Adipocyte (in vitro differentiated cells): ENCODE results near the gene HBB.

Source experiments
- DNase-seq: peaks from one replicate; pipeline ENCODE4 v3.0.0-alpha.2; 2015; ENCODE audit warnings: low read depth
- H3K27me3 ChIP-seq: replicated peaks from 2 replicates; pipeline ENCODE4 v1.7.0; 2013; ENCODE audit warnings: mild to moderate bottlenecking, low read length, moderate library complexity; ENCODE audit not compliant: control insufficient read depth, insufficient read depth
- H3K36me3 ChIP-seq: 2 replicates; pipeline ENCODE4 v1.7.0; 2013; ENCODE audit warnings: low read length, mild to moderate bottlenecking, moderate library complexity; ENCODE audit not compliant: control insufficient read depth, insufficient read depth, severe bottlenecking
- H3K4me1 ChIP-seq: 2 replicates; pipeline ENCODE4 v1.7.0; 2013; ENCODE audit warnings: mild to moderate bottlenecking, low read length, moderate library complexity; ENCODE audit not compliant: control insufficient read depth, insufficient read depth
- H3K4me3 ChIP-seq: 2 replicates; pipeline ENCODE4 v1.7.0; 2013; ENCODE audit warnings: mild to moderate bottlenecking, low read length, moderate library complexity
- H3K9ac ChIP-seq: 2 replicates; pipeline ENCODE4 v1.7.0; 2013; ENCODE audit warnings: mild to moderate bottlenecking, low read length, moderate library complexity
- H3K9me3 ChIP-seq: 2 replicates; pipeline ENCODE4 v1.7.0; 2013; ENCODE audit warnings: mild to moderate bottlenecking, low read length, moderate library complexity; ENCODE audit not compliant: control insufficient read depth

HBB gene

DNA sequence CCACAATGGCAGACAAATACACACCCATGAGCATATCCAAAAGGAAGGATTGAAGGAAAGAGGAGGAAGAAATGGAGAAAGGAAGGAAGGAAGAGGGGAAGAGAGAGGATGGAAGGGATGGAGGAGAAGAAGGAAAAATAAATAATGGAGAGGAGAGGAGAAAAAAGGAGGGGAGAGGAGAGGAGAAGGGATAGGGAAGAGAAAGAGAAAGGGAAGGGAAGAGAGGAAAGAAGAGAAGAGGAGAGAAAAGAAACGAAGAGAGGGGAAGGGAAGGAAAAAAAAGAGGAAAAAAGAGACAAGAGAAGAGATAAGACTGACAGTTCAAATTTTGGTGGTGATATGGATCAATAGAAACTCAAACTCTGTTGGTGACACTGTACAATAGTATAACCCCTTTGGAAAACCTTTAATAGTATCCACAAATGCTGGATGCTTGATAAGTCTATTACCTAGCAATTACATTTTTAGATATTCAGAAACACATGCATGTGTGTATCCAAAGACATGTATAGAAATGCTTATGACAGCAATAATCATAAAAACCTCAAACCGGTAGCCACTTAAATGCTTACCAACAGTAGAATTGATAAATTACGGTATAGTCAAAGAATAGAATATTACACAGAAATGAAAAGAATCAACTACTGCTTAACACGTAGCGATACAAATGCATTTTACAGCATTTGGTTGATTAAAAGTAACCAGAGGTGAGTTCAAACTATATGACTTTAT lies 8.7 kb upstream of the HBB start:
- Histone ChIP-seq H3K4me1 (no peaks in the 10 kb centered on the region), H3K9me3 (no peaks in the 10 kb centered on the region), H3K27me3 (no peaks in the 10 kb centered on the region), H3K36me3 (no peaks in the 10 kb centered on the region), H3K4me3 (no peak overlapping the region), H3K9ac (no peak overlapping the region)
- no peak for DNase-seq

- Histone ChIP-seq H3K9ac (no peak within 1 kb of the TSS), H3K4me1 (no peaks in the 10 kb centered on the region), H3K4me3 (no peak within 1 kb of the TSS), H3K27me3 (no peaks in the 10 kb centered on the region), H3K36me3 (no peaks in the 10 kb centered on the region), H3K9me3 (no peaks in the 10 kb centered on the region)
- peak; percentile 69 for DNase-seq
Observed at GRCh38 chr11:5234381-5234834, 7.5 kb upstream of the HBB start, which contains the start of gene HBD. HBD (minus strand) TSS chr11:5234483; CDS start chr11:5234433, 50 bp downstream.

GRCh38 chr11:5233307-5233706 lies 6.4 kb upstream of the HBB start:
- H3K9me3 ChIP-seq, result no peaks in the 10 kb centered on the region
- no peaks in the 10 kb centered on the region for H3K36me3 ChIP-seq
- no peak for DNase-seq
- no peak overlapping the region for H3K9ac ChIP-seq
- H3K4me3 ChIP-seq, result no peak overlapping the region
- no peaks in the 10 kb centered on the region for H3K4me1 ChIP-seq
- no peaks in the 10 kb centered on the region for H3K27me3 ChIP-seq

DNA sequence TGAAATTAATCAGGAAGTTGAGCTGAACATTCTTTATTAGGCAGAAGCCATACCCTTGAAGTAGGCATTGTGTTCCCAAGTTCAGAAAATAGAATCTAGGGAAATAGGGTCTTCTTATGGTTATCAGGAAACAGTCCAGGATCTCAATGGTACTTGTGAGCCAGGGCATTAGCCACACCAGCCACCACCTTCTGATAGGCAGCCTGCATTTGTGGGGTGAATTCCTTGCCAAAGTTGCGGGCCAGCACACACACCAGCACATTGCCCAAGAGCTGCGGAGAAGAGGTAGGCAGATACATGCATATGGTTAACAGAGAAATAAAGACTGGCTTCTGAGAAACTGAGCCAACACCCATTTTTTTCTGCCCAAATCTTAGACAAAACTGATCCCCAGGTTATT lies 6.0 kb upstream of the HBB start:
- Histone ChIP-seq H3K27me3 (no peaks in the 10 kb centered on the region), H3K36me3 (no peaks in the 10 kb centered on the region), H3K4me1 (no peaks in the 10 kb centered on the region), H3K4me3 (no peak overlapping the region), H3K9me3 (no peaks in the 10 kb centered on the region), H3K9ac (no peak overlapping the region)
- DNase-seq, result no peak

DNA sequence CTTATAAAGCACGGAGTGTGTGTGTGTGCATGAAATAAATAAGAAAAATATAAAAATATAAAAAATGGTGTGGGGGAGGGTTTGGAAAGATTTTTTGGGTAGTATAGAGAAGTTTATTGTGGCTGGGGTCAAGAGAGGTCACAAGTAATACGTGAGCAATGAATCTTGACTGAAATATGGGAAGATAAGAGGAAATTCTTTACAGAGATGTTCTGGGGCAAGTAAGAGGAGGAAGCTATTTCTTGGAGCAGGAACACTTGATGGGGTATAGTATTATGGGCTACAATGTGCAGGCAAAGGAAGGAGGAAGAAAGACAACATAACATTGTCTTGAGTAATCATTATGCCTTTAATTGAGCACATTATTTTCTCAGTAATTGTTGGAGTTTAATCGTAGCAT lies 5.3 kb upstream of the HBB start:
- Histone ChIP-seq H3K36me3 (no peaks in the 10 kb centered on the region), H3K9ac (no peak overlapping the region), H3K4me1 (no peaks in the 10 kb centered on the region), H3K4me3 (no peak overlapping the region), H3K27me3 (no peaks in the 10 kb centered on the region), H3K9me3 (no peaks in the 10 kb centered on the region)
- DNase-seq, result no peak

DNA sequence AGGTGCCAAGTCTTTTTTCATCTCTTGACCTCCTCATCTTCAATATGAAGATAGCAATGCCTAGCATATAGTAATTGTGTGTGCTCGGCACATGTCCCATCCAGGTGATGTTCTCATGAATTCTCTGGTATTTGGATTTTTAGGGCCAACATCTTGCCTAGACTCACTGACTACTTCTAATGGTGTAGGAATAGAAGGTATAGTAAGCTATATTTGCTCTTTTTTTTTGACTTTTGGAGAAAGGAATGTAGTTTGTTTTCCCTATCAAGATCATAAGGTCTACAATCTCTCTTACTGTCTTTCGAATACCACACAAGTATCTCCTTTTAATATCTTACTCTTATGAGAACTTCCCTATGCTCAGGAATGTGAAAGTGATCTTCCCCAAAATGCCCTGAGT lies 4.2 kb upstream of the HBB start:
- no peak overlapping the region for H3K4me3 ChIP-seq
- no peaks in the 10 kb centered on the region for H3K4me1 ChIP-seq
- no peak overlapping the region for H3K9ac ChIP-seq
- no peak for DNase-seq
- H3K27me3 ChIP-seq, result no peaks in the 10 kb centered on the region
- H3K36me3 ChIP-seq, result no peaks in the 10 kb centered on the region
- H3K9me3 ChIP-seq, result no peaks in the 10 kb centered on the region

DNA sequence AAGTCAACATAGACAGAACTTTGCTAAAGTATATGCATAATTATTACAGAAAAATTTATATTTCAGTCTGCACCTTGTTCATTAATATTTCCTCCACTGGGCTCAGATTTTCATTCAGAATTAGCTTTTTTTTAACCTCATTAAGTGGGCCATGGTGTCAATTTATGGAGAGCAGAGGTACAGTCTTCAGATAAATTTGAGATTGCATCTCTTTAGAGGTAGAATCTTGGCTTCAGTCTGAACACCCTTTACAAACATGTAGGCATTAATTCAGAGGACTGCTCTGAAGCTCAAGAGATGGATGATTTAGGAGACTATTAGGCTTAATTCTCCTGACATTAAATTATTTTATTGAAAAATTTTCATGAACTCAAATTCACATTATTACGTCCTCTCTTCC lies 3.4 kb upstream of the HBB start:
- DNase-seq, result no peak
- no peak overlapping the region for H3K9ac ChIP-seq
- H3K4me3 ChIP-seq, result no peak overlapping the region
- H3K4me1 ChIP-seq, result no peaks in the 10 kb centered on the region
- no peaks in the 10 kb centered on the region for H3K9me3 ChIP-seq
- no peaks in the 10 kb centered on the region for H3K27me3 ChIP-seq
- no peaks in the 10 kb centered on the region for H3K36me3 ChIP-seq

GRCh38 chr11:5229796-5230195 lies 2.9 kb upstream of the HBB start:
- H3K4me3 ChIP-seq, result no peak overlapping the region
- H3K4me1 ChIP-seq, result no peaks in the 10 kb centered on the region
- no peak overlapping the region for H3K9ac ChIP-seq
- H3K27me3 ChIP-seq, result no peaks in the 10 kb centered on the region
- no peaks in the 10 kb centered on the region for H3K36me3 ChIP-seq
- no peak for DNase-seq
- H3K9me3 ChIP-seq, result no peaks in the 10 kb centered on the region

GRCh38 chr11:5229356-5229755 lies 2.5 kb upstream of the HBB start:
- Histone ChIP-seq H3K27me3 (no peaks in the 10 kb centered on the region), H3K9me3 (no peaks in the 10 kb centered on the region), H3K9ac (no peak overlapping the region), H3K4me1 (no peaks in the 10 kb centered on the region), H3K4me3 (no peak overlapping the region), H3K36me3 (no peaks in the 10 kb centered on the region)
- DNase-seq, result no peak

- no peaks in the 10 kb centered on the region for H3K4me1 ChIP-seq
- no peak overlapping the region for H3K9ac ChIP-seq
- H3K4me3 ChIP-seq, result no peak overlapping the region
- no peak for DNase-seq
- H3K36me3 ChIP-seq, result no peaks in the 10 kb centered on the region
- no peaks in the 10 kb centered on the region for H3K9me3 ChIP-seq
- H3K27me3 ChIP-seq, result no peaks in the 10 kb centered on the region
Observed at GRCh38 chr11:5228124-5228523, 1.3 kb upstream of the HBB start.

DNA sequence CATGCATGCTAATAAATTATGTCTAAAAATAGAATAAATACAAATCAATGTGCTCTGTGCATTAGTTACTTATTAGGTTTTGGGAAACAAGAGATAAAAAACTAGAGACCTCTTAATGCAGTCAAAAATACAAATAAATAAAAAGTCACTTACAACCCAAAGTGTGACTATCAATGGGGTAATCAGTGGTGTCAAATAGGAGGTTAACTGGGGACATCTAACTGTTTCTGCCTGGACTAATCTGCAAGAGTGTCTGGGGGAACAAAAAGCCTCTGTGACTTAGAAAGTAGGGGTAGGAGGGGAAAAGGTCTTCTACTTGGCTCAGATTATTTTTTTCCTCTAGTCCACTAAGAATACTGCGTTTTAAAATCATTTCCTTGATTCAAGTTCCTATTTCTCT lies 810 bp upstream of the HBB start:
- DNase-seq, result no peak

DNA sequence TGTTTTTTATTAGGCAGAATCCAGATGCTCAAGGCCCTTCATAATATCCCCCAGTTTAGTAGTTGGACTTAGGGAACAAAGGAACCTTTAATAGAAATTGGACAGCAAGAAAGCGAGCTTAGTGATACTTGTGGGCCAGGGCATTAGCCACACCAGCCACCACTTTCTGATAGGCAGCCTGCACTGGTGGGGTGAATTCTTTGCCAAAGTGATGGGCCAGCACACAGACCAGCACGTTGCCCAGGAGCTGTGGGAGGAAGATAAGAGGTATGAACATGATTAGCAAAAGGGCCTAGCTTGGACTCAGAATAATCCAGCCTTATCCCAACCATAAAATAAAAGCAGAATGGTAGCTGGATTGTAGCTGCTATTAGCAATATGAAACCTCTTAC lies 1.4 kb downstream of the HBB start:
- no peak overlapping the region for H3K9ac ChIP-seq
- DNase-seq, result no peak
- no peaks in the 10 kb centered on the region for H3K4me1 ChIP-seq
- no peak overlapping the region for H3K4me3 ChIP-seq
- H3K36me3 ChIP-seq, result no peaks in the 10 kb centered on the region
- H3K27me3 ChIP-seq, result no peaks in the 10 kb centered on the region
- H3K9me3 ChIP-seq, result no peaks in the 10 kb centered on the region

More for the DNA sequence above, 810 bp upstream of the HBB start:
- Histone ChIP-seq H3K9ac (no peak overlapping the region), H3K27me3 (no peaks in the 10 kb centered on the region), H3K4me3 (no peak overlapping the region), H3K9me3 (no peaks in the 10 kb centered on the region), H3K4me1 (no peaks in the 10 kb centered on the region), H3K36me3 (no peaks in the 10 kb centered on the region)
